Endometrial microvascular endothelial cells (primary cell): ENCODE measurements around the gene HSPB3. TPM values are rescaled to one million over a fixed set of nuclear protein-coding genes. Genes with fewer than 3 reads are reported as not detected.
"Not testable (repeated sequence)": the region's sequence is repeated elsewhere in the genome, so short reads cannot be mapped to it uniquely, and the experiment has no call there.

Experiments
- in situ Hi-C: cut with HindIII; loops from 2 replicates; pipeline ENCODE4 v1.10.0; 2017; ENCODE audit warnings: low sequenced_read_pairs, low pct_unique_long_range_greater_than_20kb; ENCODE audit errors: inconsistent ontology term
- total RNA-seq: library from RNA; depleted of rRNA; stranded (reverse); fragments of >200 nt; gene quantifications from one replicate; pipeline ENCODE4 v1.2.3, GENCODE V29; 2015; ENCODE audit errors: inconsistent ontology term

The HSPB3 gene
- total RNA-seq, 1 donor from 2014 or later = not detected

DNA sequence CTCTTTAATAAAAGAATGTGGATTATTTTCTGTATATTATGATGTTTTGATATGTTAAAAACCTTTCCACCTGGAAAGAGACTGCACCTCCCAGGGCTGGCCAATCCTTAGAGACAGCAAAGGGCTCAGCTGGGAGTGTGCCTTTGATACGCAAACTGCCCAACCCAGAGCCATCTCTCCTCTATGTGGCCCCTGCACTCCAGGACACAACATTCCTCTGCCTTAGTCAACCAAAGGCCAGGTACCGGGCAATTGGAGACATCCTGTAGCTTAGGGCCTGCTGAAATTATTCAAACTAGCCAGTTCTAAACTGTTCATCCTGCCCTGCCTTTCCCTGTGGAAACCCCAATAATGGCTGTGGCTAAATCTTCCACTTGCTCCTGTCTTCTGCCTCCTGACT is 5.0 kb upstream of the HSPB3 start:
- in situ Hi-C loops = no loop called here

GRCh38 chr5:54453046-54453445 is 2.5 kb upstream of the HSPB3 start:
- in situ Hi-C loops = no loop called here

- in situ Hi-C loops = no loop called here
Observed at GRCh38 chr5:54454602-54455001, 897 bp upstream of the HSPB3 start.

GRCh38 chr5:54457094-54457862 is 1.8 kb downstream of the HSPB3 start:
- in situ Hi-C loops = no loop called here

DNA sequence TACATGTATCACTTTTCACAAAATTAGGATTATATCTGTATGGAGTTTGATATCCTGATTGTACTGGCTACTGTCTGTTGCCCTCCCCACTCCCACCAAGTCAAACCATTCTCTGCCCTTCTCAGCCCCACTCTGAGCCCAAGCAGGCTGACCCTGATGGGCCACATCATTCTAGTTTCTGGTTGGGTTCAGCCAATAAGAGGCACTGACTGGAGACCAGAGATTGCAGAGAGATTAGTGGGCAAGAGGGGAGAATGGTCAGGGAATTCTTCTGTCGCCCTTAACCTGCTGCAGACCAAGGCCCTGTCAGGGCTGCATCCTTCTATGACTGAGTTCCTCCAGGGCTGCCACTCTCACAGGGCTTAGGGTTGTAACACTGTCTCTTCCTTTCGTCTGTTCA is 2.7 kb downstream of the HSPB3 start:
- in situ Hi-C loops = no loop called here

DNA sequence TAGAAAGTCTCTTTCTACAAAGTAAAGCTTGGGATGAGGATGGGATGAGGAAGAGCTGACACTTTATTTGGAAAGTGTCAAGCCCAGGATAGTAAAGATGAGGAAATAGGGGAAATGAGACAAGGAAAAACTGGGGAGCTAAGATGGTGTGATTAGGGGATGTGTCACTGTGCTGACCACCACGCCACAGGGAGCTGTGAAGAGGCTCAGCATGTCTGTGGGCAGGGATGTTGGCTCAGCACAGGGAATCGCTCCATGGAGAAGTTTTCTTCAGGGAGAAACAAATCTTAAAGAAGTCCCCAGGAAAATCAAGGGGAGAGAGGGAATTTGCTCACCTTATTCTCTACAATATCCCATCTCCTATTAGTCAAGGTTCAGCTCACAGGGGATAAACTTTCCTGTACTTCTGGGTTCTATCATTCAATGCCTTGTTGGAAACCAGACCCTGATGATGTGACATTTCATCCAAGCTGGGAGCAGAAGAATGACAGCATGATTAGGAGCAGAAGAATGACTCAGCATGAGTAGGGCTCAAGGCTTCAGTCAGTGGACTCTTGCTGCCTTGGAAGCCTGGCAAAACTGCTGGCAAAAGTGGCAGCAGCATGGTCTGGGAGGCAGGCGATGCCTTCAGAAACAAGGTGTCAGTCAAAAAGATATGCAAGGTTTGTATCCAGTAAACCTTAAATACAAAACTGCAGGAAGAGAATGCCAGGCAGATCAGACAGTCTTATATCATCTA is 4.9 kb downstream of the HSPB3 start:
- in situ Hi-C loops = no loop called here

- in situ Hi-C loops = no loop called here
Observed at GRCh38 chr5:54462281-54462680, 6.8 kb downstream of the HSPB3 start.

DNA sequence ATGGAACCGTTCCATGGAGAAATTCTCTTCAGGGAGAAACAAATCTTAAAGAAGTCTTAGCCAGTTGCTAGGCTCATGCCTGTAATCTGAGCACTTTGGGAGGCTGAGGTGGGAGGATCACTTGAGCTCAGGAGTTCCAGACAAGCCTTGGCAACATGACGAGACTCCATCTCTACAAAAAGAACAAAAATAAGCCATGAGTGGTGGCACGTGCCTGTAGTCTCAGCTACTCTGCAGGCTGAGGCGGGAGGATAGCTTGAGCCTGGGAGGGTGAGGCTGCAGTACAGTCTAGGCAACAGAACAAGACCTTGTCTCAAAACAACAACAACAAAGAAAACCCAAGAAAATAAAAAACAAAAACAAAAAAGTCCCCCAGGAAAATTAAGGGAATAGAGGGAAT is 8.2 kb downstream of the HSPB3 start:
- in situ Hi-C loops = no loop called here

GRCh38 chr5:54469622-54470021 is 14.1 kb downstream of the HSPB3 start:
- in situ Hi-C loops = no loop called here

GRCh38 chr5:54470128-54470527 is 14.6 kb downstream of the HSPB3 start:
- in situ Hi-C loops = no loop called here

DNA sequence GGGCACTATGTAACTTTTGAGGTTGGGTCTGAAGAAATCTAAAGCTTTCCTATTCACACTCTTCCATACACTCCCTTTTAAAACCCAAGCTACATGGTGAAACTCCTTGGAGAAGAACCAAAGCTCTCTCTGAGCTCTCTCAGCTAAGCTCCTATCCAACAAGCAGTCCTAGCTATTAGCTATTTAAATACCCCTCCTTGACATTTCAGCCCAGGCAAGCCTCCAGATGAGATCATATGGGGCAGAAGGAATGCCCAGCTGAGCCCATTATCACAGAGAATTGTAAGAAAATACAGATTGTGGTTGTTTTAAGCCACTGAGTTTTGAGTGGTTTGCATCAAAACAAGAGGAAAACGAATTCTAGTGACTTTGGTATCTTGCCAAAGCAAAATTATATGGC is 15.2 kb downstream of the HSPB3 start:
- in situ Hi-C loops = no loop called here

DNA sequence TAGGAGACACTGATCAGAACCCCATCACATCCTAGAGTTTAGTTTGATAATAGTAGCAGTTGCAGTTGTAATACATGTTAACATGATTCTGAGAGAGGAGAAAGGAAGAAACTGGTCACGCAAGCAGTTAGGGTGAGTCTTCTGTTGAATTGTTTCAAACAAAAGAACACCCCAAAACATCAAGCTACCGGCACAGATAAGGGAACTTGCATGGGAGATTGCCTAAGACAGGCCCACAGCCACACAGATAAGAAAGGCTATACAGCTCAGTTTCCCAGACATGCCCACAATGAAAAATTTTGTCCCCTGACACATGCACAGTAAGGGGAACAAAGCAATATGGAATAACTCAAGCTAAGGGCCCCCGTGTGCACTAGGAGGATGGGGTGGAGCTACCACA is 15.9 kb downstream of the HSPB3 start:
- in situ Hi-C loops = no loop called here

- in situ Hi-C loops = no loop called here
Observed at GRCh38 chr5:54476682-54477081, 21.2 kb downstream of the HSPB3 start.

GRCh38 chr5:54477941-54478478 is 22.5 kb downstream of the HSPB3 start:
- in situ Hi-C loops = no loop called here

DNA sequence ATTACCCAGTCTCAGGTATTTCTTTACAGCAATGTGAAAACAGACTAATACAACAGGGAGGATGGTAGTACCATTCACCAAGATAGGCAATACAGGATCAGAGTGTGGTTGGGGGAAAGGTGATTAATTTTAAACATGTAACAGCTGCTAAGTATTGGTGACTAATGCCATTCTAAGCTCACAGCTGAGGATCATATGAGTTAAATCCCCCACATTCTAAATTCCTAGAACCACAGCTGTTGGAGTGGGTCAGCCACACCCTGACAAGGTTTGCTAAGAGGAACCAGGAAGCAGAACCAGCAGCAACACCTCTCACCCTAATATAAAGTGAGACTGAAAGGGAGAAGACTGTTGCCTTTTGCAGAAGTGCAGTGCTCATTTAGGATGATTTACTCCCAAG is 24.8 kb downstream of the HSPB3 start:
- in situ Hi-C loops = no loop called here

- in situ Hi-C loops = no loop called here
Observed at GRCh38 chr5:54484219-54484894, 28.9 kb downstream of the HSPB3 start.

- in situ Hi-C loops = not testable (repeated sequence)
Observed at GRCh38 chr5:54485659-54486058, 30.2 kb downstream of the HSPB3 start.

DNA sequence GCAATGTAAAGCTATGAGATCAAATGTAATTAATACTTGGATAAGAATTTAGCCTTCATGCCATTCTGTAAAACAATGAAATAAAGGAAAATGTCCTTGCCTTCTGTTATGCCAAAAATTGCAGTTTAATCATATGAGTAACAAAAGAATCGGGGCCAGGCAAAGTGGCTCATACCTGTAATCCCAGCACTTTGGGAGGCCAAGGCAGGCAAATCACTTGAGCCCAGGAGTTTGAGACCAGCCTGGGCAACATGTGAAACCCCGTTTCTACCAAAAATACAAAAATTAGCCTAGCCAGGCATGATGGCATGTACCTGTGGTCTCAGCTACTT is 34.1 kb downstream of the HSPB3 start:
- in situ Hi-C loops = not testable (repeated sequence)

DNA sequence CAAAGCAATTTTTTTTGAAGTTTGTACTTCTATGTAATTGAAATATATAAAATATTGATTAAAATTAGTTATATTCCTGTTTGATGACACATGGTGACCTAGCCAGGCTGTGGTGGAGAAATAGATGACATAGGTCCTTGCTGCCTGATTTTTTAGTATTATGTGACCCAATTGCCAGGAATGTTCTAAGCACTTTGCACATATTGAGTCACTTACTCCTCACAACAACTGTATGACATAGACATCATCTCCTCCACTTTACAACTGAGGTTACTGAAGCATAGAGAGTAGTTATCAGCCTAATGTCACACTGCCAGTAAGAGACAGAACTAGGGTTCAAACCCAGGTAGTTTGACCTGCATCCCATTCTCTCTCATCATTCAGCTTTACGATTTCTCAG is 35.8 kb downstream of the HSPB3 start:
- in situ Hi-C loops = no loop called here

- in situ Hi-C loops = no loop called here
Observed at GRCh38 chr5:54492178-54492577, 36.7 kb downstream of the HSPB3 start.
